GM23248 (cell line): ENCODE measurements around the gene RIN2. TPM values are rescaled to one million over a fixed set of nuclear protein-coding genes. Genes with fewer than 3 reads are reported as not detected.

Experiments
- DNase-seq: peaks from one replicate; pipeline ENCODE4 v3.0.0-alpha.2; 2015
- H2AFZ ChIP-seq: fragments of 200-600 bp; sonication (generic); 2 replicates; pipeline ENCODE4 v1.6.1; 2016; ENCODE audit warnings: antibody characterized with exemption
- H3F3A ChIP-seq: fragments of 200-600 bp; sonication (generic); 2 replicates; pipeline ENCODE4 v1.6.1; 2016; ENCODE audit warnings: mild to moderate bottlenecking, antibody characterized with exemption, mixed run types; ENCODE audit not compliant: insufficient read depth
- H3K27ac ChIP-seq: fragments of 200-600 bp; sonication (generic); 2 replicates; pipeline ENCODE4 v1.5.1; 2016; ENCODE audit warnings: mild to moderate bottlenecking
- H3K27me3 ChIP-seq: fragments of 200-600 bp; sonication (generic); replicated peaks from 2 replicates; pipeline ENCODE4 v1.6.1; 2016; ENCODE audit warnings: mild to moderate bottlenecking; ENCODE audit not compliant: insufficient read depth
- H3K36me3 ChIP-seq: fragments of 200-600 bp; sonication (generic); 2 replicates; pipeline ENCODE4 v1.6.1; 2016; ENCODE audit warnings: low read depth, mild to moderate bottlenecking
- H3K4me1 ChIP-seq: fragments of 200-600 bp; sonication (generic); 2 replicates; pipeline ENCODE4 v1.6.1; 2016; ENCODE audit warnings: mild to moderate bottlenecking; ENCODE audit not compliant: insufficient read depth
- H3K4me2 ChIP-seq: fragments of 200-600 bp; sonication (generic); one replicate; pipeline ENCODE4 v1.6.1; 2016; ENCODE audit warnings: mild to moderate bottlenecking; ENCODE audit not compliant: unreplicated experiment
- H3K4me3 ChIP-seq: fragments of 200-600 bp; sonication (generic); 2 replicates; pipeline ENCODE4 v1.5.1; 2016; ENCODE audit warnings: mild to moderate bottlenecking
- H3K79me2 ChIP-seq: fragments of 200-600 bp; sonication (generic); 2 replicates; pipeline ENCODE4 v1.6.1; 2016; ENCODE audit warnings: mild to moderate bottlenecking; ENCODE audit not compliant: insufficient read depth
- H3K9ac ChIP-seq: fragments of 200-600 bp; sonication (generic); 2 replicates; pipeline ENCODE4 v1.6.1; 2016; ENCODE audit warnings: mild to moderate bottlenecking
- H3K9me2 ChIP-seq: fragments of 200-600 bp; sonication (generic); 2 replicates; pipeline ENCODE4 v1.6.1; 2016; ENCODE audit warnings: mixed run types, mild to moderate bottlenecking, moderate library complexity; ENCODE audit not compliant: insufficient read depth
- H3K9me3 ChIP-seq: fragments of 200-600 bp; sonication (generic); one replicate; pipeline ENCODE4 v1.6.1; 2017; ENCODE audit warnings: low read depth
- H4K20me1 ChIP-seq: fragments of 200-600 bp; sonication (generic); 2 replicates; pipeline ENCODE4 v1.6.0; 2016; ENCODE audit not compliant: insufficient read depth
- EZH2 ChIP-seq: fragments of 200-600 bp; sonication (generic); IDR thresholded peaks from 2 replicates; pipeline ENCODE4 v1.6.1; 2018; ENCODE audit warnings: antibody characterized with exemption, mild to moderate bottlenecking; ENCODE audit not compliant: insufficient read depth, poor library complexity, severe bottlenecking
- EZH2phosphoT487 ChIP-seq: fragments of 200-600 bp; sonication (generic); IDR thresholded peaks from 2 replicates; pipeline ENCODE4 v1.6.1; 2018; ENCODE audit warnings: antibody characterized with exemption, moderate library complexity, mild to moderate bottlenecking, low read depth; ENCODE audit not compliant: insufficient read depth
- WGBS, 2 experiments: methylation state at CpG; one replicate each; pipeline ENCODE4 v1.1.6; 2015 to 2017; ENCODE audit warnings: low lambda C conversion rate in 2 of 2, low coverage in 1 of 2; ENCODE audit errors: missing lambda C conversion rate in 2 of 2; 5-methylcytosine and 5-hydroxymethylcytosine counted together
- in situ Hi-C: fragments of 300-500 bp; cut with MboI; formaldehyde crosslinking; loops from 2 replicates; pipeline ENCODE4 v1.15.0; 2020
- polyA plus RNA-seq: library from polyadenylated mRNA; unstranded; fragments of >200 nt; fragmentation: Nextera tagmentation; extraction: Ambion mirVana; gene quantifications from 2 replicates; pipeline ENCODE4 v1.2.1, GENCODE V29; 2016
- total RNA-seq: library from RNA; depleted of rRNA; stranded (reverse); fragments of >200 nt; shearing (Covaris generic); gene quantifications from 2 replicates; pipeline ENCODE4 v1.2.3, GENCODE V29; 2014

RIN2 gene
- total and polyA plus RNA-seq, 2 experiments from 2014 or later = 45.3 to 48.0 TPM

DNA sequence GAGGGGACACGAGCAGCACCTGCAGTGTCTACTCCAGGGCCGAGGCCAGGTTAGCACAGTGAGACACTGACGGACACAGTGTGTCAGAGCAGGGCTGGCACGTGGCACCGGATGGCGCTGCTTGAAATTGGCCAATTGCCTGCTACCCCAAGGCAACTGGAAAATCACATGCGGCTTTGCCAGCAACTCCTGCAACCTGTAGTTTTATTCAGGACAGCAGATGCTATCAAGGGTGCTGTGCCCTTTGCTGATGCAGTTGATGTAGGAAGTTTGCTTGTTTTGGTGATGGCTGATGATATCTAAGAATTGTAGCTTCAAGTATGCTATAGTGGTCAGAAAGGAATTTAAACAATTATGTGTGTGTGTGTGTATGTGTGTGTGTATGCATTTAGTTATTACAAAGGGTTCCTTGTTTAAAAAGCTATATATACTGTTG, 25.9 kb downstream of the RIN2 start:
- Histone ChIP-seq H3K9ac (peak overlapping the region; percentile 68), H3K4me3 (peak overlapping the region; percentile 13), H2AFZ (no peak overlapping the region), H3K27ac (peak overlapping the region; percentile 87), H3K36me3 (no peaks in the 10 kb centered on the region), H4K20me1 (no peaks in the 10 kb centered on the region), H3K4me2 (peak overlapping the region; percentile 64), H3K79me2 (peaks cover 19% of the 10 kb centered on the region), H3K27me3 (no peaks in the 10 kb centered on the region), H3K9me3 (no peaks in the 10 kb centered on the region), H3K4me1 (peaks cover 43% of the 10 kb centered on the region), H3K9me2 (no peaks in the 10 kb centered on the region), H3F3A (peaks cover 39% of the 10 kb centered on the region)
- no peak for TF ChIP-seq EZH2phosphoT487
- DNase-seq = peak; percentile 44
- 73 to 78% methylated on average over 7 of the region's 7 CpGs for WGBS, 2 experiments
- in situ Hi-C loops = loop anchor here (25.0 kb wide), 1 partner anchor 203 kb away; no protein-coding TSS in a partner anchor

DNA sequence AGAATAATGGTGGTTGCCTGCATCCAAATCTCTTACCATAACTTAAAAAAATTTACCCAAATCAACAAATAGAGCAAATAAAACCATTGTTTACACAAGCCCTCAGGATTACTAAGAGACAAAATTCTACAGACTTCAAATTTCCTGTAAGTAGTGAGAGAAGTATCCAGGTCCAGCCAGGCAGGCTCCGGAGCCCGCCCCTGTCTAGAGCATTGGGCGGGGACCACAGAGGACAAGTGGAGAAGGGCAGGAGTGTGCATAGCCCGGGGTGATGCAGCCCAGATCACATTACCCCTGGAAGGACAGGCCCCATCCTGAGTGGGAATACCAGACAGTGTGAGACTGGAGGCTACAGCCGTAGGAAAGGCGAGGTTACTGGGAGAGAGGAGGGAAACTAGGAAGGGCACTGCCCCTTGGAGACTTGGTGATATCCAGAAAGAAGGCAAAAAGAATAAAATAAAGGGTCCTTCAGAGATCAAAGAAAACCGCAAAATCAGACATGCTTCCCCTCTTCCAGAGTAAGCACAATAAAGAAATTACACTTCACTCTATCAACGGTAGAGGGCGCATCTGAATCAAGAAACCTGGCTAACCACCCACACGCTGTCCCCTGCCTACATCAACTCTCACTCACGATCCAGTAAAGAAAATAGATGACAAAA, 26.6 kb downstream of the RIN2 start:
- no peak for TF ChIP-seq EZH2phosphoT487
- no peak for TF ChIP-seq EZH2
- WGBS, 2 experiments = 1% methylated on average over 11 of the region's 11 CpGs
- H3K9ac ChIP-seq = peak overlapping the region; percentile 68
- H3K9me3 ChIP-seq = no peaks in the 10 kb centered on the region
- H3K9me2 ChIP-seq = no peaks in the 10 kb centered on the region
- H3K4me2 ChIP-seq = peak overlapping the region; percentile 64
- H3K4me3 ChIP-seq = peak overlapping the region; percentile 13
- H3F3A ChIP-seq = peaks cover 39% of the 10 kb centered on the region
- H2AFZ ChIP-seq = peak overlapping the region; percentile 55; the same call in 1 of the 2 replicates
- in situ Hi-C loops = loop anchor here (25.0 kb wide), 1 partner anchor 203 kb away; no protein-coding TSS in a partner anchor
- H3K79me2 ChIP-seq = peaks cover 22% of the 10 kb centered on the region
- H3K27ac ChIP-seq = peak overlapping the region; percentile 87
- peak; percentile 88 for DNase-seq
- H3K4me1 ChIP-seq = peaks cover 43% of the 10 kb centered on the region
- H3K27me3 ChIP-seq = no peaks in the 10 kb centered on the region
- H4K20me1 ChIP-seq = no peaks in the 10 kb centered on the region
- H3K36me3 ChIP-seq = no peaks in the 10 kb centered on the region

GRCh38 chr20:19785173-19785982, 27.3 kb downstream of the RIN2 start:
- Histone ChIP-seq H3K36me3 (no peaks in the 10 kb centered on the region), H3K79me2 (peaks cover 27% of the 10 kb centered on the region), H3K9me2 (no peaks in the 10 kb centered on the region), H3K9me3 (no peaks in the 10 kb centered on the region), H3K9ac (peak overlapping the region; percentile 68), H3F3A (peaks cover 39% of the 10 kb centered on the region), H3K27ac (peak overlapping the region; percentile 87), H3K27me3 (no peaks in the 10 kb centered on the region), H3K4me1 (peaks cover 43% of the 10 kb centered on the region), H3K4me2 (peak overlapping the region; percentile 64), H3K4me3 (peak overlapping the region; percentile 13), H2AFZ (0 out of 2 replicates have a peak overlapping the region, but pooled peaks have one; percentile 55), H4K20me1 (no peaks in the 10 kb centered on the region)
- in situ Hi-C loops = loop anchor here (25.0 kb wide), 1 partner anchor 202 kb away; no protein-coding TSS in a partner anchor
- TF ChIP-seq EZH2 (no peak), EZH2phosphoT487 (no peak)
- 39 to 41% methylated on average over 5 of the region's 5 CpGs for WGBS, 2 experiments
- DNase-seq = peak; percentile 56

- Histone ChIP-seq H3K27ac (peak overlapping the region; percentile 87), H3K27me3 (no peaks in the 10 kb centered on the region), H3K4me1 (peaks cover 43% of the 10 kb centered on the region), H3K4me3 (0 out of 2 replicates have a peak overlapping the region, but pooled peaks have one; percentile 1), H3K9ac (peak overlapping the region; percentile 68), H3K9me3 (no peaks in the 10 kb centered on the region), H3K36me3 (no peaks in the 10 kb centered on the region), H3K79me2 (peaks cover 27% of the 10 kb centered on the region), H3F3A (peaks cover 39% of the 10 kb centered on the region), H3K9me2 (no peaks in the 10 kb centered on the region), H3K4me2 (peak overlapping the region; percentile 64), H2AFZ (no peak overlapping the region), H4K20me1 (no peaks in the 10 kb centered on the region)
- WGBS, 2 experiments = 94 to 100% methylated on average over 1 of the region's 1 CpG
- TF ChIP-seq EZH2phosphoT487 (0 out of 2 replicates have a peak, but pooled peaks have one; percentile 45), EZH2 (no peak)
- in situ Hi-C loops = loop anchor here (25.0 kb wide), 1 partner anchor 201 kb away; no protein-coding TSS in a partner anchor
- no peak for DNase-seq
These were observed 27.9 kb downstream of the RIN2 start for GRCh38 chr20:19785983-19786285.
